Panc1 (cell line): ENCODE measurements around the gene NCOA6. TPM values are rescaled to one million over a fixed set of nuclear protein-coding genes. Genes with fewer than 3 reads are reported as not detected.
"Not testable (repeated sequence)": the region's sequence is repeated elsewhere in the genome, so short reads cannot be mapped to it uniquely, and the experiment has no call there.

Source experiments
- ATAC-seq: fragments of 200-7000 bp; cut with Tn5 transposase; 2 replicates; pipeline ENCODE4 v1.9.1; 2020; ENCODE audit warnings: mild to moderate bottlenecking, moderate library complexity
- BruUV-seq: library from RNA; stranded (reverse); fragments of 400-500 nt; replicated peaks from 2 replicates; lab custom pipeline; 2021; lab: Mats Ljungman, UMichigan
- CTCF ChIA-PET: fragments of 300-600 bp; sonication (Branson Sonifier 250); formaldehyde crosslinking; loops from one replicate; lab custom pipeline; 2022; ENCODE audit warnings: antibody characterized with exemption; lab: Charles Lee
- POLR2A ChIA-PET: fragments of 300-600 bp; sonication (Branson Sonifier 250); formaldehyde crosslinking; loops from one replicate; lab custom pipeline; 2022; ENCODE audit warnings: antibody characterized with exemption; lab: Charles Lee
- DNase-seq: peaks from one replicate; pipeline ENCODE4 v3.0.0-alpha.2; 2010; ENCODE audit warnings: low read depth, low spot score
- H3K27ac ChIP-seq: 2 replicates; pipeline ENCODE4 v1.5.1; 2011; ENCODE audit warnings: mild to moderate bottlenecking, low read length, inconsistent platforms
- H3K27me3 ChIP-seq: fragments of 200-500 bp; sonication (Bioruptor generic); 2 replicates; pipeline ENCODE4 v1.6.0; 2014; ENCODE audit warnings: low read length, inconsistent platforms; ENCODE audit not compliant: control insufficient read depth, insufficient read depth
- H3K36me3 ChIP-seq: fragments of 200-500 bp; sonication (Bioruptor generic); 2 replicates; pipeline ENCODE4 v1.5.1; 2014; ENCODE audit warnings: inconsistent platforms, mild to moderate bottlenecking, low read length, moderate library complexity; ENCODE audit not compliant: control insufficient read depth, insufficient read depth
- H3K4me1 ChIP-seq: 2 replicates; pipeline ENCODE4 v1.5.1; 2011; ENCODE audit warnings: inconsistent platforms, mild to moderate bottlenecking, low read length, moderate library complexity; ENCODE audit not compliant: control insufficient read depth, insufficient read depth
- H3K4me3 ChIP-seq, 2 experiments: 2 replicates each; pipeline ENCODE4 v1.5.1; 2011 to 2012; ENCODE audit warnings: low read depth in 2 of 2, low read length in 2 of 2, mild to moderate bottlenecking in 2 of 2, inconsistent platforms in 1 of 2, moderate library complexity in 1 of 2
- H3K9me3 ChIP-seq: fragments of 200-500 bp; sonication (Bioruptor generic); 2 replicates; pipeline ENCODE4 v1.5.1; 2014; ENCODE audit warnings: low read depth, mild to moderate bottlenecking, inconsistent platforms, low read length, moderate library complexity; ENCODE audit not compliant: control insufficient read depth, insufficient read depth
- CTCF ChIP-seq: fragments of 450-650 bp; IDR thresholded peaks from 2 replicates; pipeline ENCODE4 v1.5.1; 2017; ENCODE audit warnings: mild to moderate bottlenecking
- POLR2AphosphoS5 ChIP-seq: IDR thresholded peaks from 2 replicates; pipeline ENCODE4 v1.6.1; 2012; ENCODE audit warnings: mild to moderate bottlenecking, low read depth, low read length, moderate library complexity
- REST ChIP-seq, 2 experiments: IDR thresholded peaks; 2 replicates each; pipeline ENCODE4 v1.6.1; 2011 to 2012; ENCODE audit warnings: low read depth in 2 of 2, control low read depth in 1 of 2, low read length in 1 of 2, mild to moderate bottlenecking in 1 of 2, moderate library complexity in 1 of 2; ENCODE audit not compliant: insufficient read depth in 1 of 2
- SIN3A ChIP-seq: IDR thresholded peaks from 2 replicates; pipeline ENCODE4 v1.6.1; 2012; ENCODE audit warnings: low read depth, mild to moderate bottlenecking, low read length, moderate library complexity, borderline replicate concordance; ENCODE audit not compliant: insufficient read depth
- TCF7L2 ChIP-seq: IDR thresholded peaks from 2 replicates; pipeline ENCODE4 v1.6.1; 2011; ENCODE audit warnings: mild to moderate bottlenecking, low read depth, low read length, inconsistent platforms
- in situ Hi-C: cut with HindIII; loops from 2 replicates; pipeline ENCODE4 v1.10.0; 2016; ENCODE audit warnings: low sequenced_read_pairs, low pct_unique_long_range_greater_than_20kb
- intact Hi-C: fragments of 100-400 bp; cut with micrococcal nuclease; formaldehyde crosslinking; loops from one replicate; pipeline ENCODE4 v1.10.0; 2022; ENCODE audit not compliant: unreplicated experiment
- total RNA-seq: library from RNA; stranded (reverse); gene quantifications from one replicate; pipeline ENCODE4 v1.2.1, GENCODE V29; 2021; ENCODE audit not compliant: unreplicated experiment

The NCOA6 gene
- total RNA-seq, 1 experiment from 2014 or later = 28.9 TPM

GRCh38 chr20:34791289-34792020 lies 34.0 kb downstream of the NCOA6 start:
- H3K4me3 ChIP-seq = no peak overlapping the region
- DNase-seq (no peak), ATAC-seq (no peak)
- no TSS peak for BruUV-seq
- H3K36me3 ChIP-seq = no peaks in the 10 kb centered on the region
- H3K27me3 ChIP-seq = no peaks in the 10 kb centered on the region
- POLR2A ChIA-PET = interaction anchor here (0.5 kb wide), 1 partner anchor 470 kb away, joined by 9 read pairs; no protein-coding TSS in a partner anchor
- CTCF ChIA-PET = interaction anchor here (0.6 kb wide), 1 partner anchor 44 kb away, joined by 3 read pairs; no protein-coding TSS in a partner anchor
- no peak for TF ChIP-seq CTCF
- TF ChIP-seq TCF7L2 = no peak
- H3K4me1 ChIP-seq = no peaks in the 10 kb centered on the region
- no peaks in the 10 kb centered on the region for H3K9me3 ChIP-seq
- intact Hi-C loops = no loop called here
- H3K27ac ChIP-seq = no peak overlapping the region
- in situ Hi-C loops = no loop called here

- Histone ChIP-seq H3K9me3 (no peaks in the 10 kb centered on the region), H3K36me3 (no peaks in the 10 kb centered on the region), H3K4me3 (no peak overlapping the region), H3K27me3 (no peaks in the 10 kb centered on the region), H3K4me1 (no peaks in the 10 kb centered on the region), H3K27ac (no peak overlapping the region)
- ATAC-seq = no peak
- in situ Hi-C loops (no loop called here), intact Hi-C loops (no loop called here)
- ChIA-PET CTCF (no interaction called here), POLR2A (interaction anchor here (0.6 kb wide), 2 partner anchors 22 to 238 kb away, joined by 3 read pairs; no protein-coding TSS in a partner anchor)
- BruUV-seq = TSS peak; percentile 58
- TF ChIP-seq CTCF (no peak), SIN3A (no peak), POLR2AphosphoS5 (no peak), TCF7L2 (no peak), REST (IDR thresholded peaks at IDR 0.05; ENCODE audit: insufficient read depth in 1 of 2, low read depth in 2 of 2, low read length in 1 of 2) (no peak)
- no peak for DNase-seq
Measured at GRCh38 chr20:34781220-34781619, 44.2 kb downstream of the NCOA6 start.

- DNase-seq, H3K9me3 ChIP-seq, ATAC-seq, POLR2A ChIA-PET, intact Hi-C loops, in situ Hi-C loops, H3K4me1 ChIP-seq, H3K4me3 ChIP-seq, H3K36me3 ChIP-seq, CTCF ChIA-PET, BruUV-seq, H3K27ac ChIP-seq, H3K27me3 ChIP-seq: not testable (repeated sequence)
Measured at GRCh38 chr20:34780291-34780690, 45.2 kb downstream of the NCOA6 start.
